Common myeloid progenitor, CD34-positive (primary cell): ENCODE results near the gene POU4F1.
A peak's percentile ranks its signal among the peaks of the same experiment; 100 is the strongest.

ENCODE experiments used
- CTCF ChIA-PET: fragments of 350-600 bp; sonication (Branson Sonifier 250); formaldehyde crosslinking; loops from one replicate; lab custom pipeline; 2021; ENCODE audit warnings: antibody characterized with exemption; lab: Charles Lee
- POLR2A ChIA-PET: fragments of 350-600 bp; sonication (Branson Sonifier 250); formaldehyde crosslinking; loops from one replicate; lab custom pipeline; 2021; ENCODE audit warnings: antibody characterized with exemption; lab: Charles Lee
- DNase-seq, 3 donors: peaks; one replicate each; pipeline versions ENCODE4 v3.0.0 to v3.0.0-alpha.2; 2013
- H3K27ac ChIP-seq, 2 experiments: 1 replicate in 1 of 2; 2 replicates in 1 of 2; pipeline ENCODE4 v1.7.0; 2013; ENCODE audit warnings: inconsistent platforms in 2 of 2, low read length in 2 of 2, mild to moderate bottlenecking in 2 of 2, low read depth in 1 of 2, moderate library complexity in 1 of 2; ENCODE audit not compliant: severe bottlenecking in 2 of 2, insufficient read depth in 1 of 2, poor library complexity in 1 of 2
- H3K27me3 ChIP-seq, 5 experiments: replicated peaks in 2 of 5; 1 replicate in 3 of 5; 2 replicates in 2 of 5; pipeline versions ENCODE4 v1.6.1 to v1.7.0; 2013; ENCODE audit warnings: low read length in 4 of 5, mild to moderate bottlenecking in 2 of 5, moderate library complexity in 2 of 5, inconsistent platforms in 1 of 5; ENCODE audit not compliant: insufficient read depth in 5 of 5, control insufficient read depth in 4 of 5
- H3K36me3 ChIP-seq, 4 experiments: 1 replicate in 2 of 4; 2 replicates in 2 of 4; pipeline versions ENCODE4 v1.6.1 to v1.7.0; 2013; ENCODE audit warnings: low read length in 3 of 4, control low read depth in 1 of 4, mild to moderate bottlenecking in 1 of 4; ENCODE audit not compliant: control insufficient read depth in 4 of 4, insufficient read depth in 4 of 4
- H3K4me1 ChIP-seq, 4 experiments: 1 replicate in 3 of 4; 2 replicates in 1 of 4; pipeline versions ENCODE4 v1.6.1 to v1.7.1; 2013; ENCODE audit warnings: low read length in 3 of 4, mild to moderate bottlenecking in 3 of 4, control low read depth in 1 of 4, inconsistent platforms in 1 of 4, moderate library complexity in 1 of 4; ENCODE audit not compliant: control insufficient read depth in 4 of 4, insufficient read depth in 4 of 4; ENCODE audit errors: control extremely low read depth in 1 of 4
- H3K4me3 ChIP-seq, 7 experiments: 1 replicate in 4 of 7; 2 replicates in 3 of 7; pipeline versions ENCODE4 v1.5.1 to v1.7.0; 2013; ENCODE audit warnings: mild to moderate bottlenecking in 7 of 7, low read length in 6 of 7, moderate library complexity in 6 of 7, inconsistent platforms in 2 of 7, low read depth in 2 of 7, control low read depth in 1 of 7; ENCODE audit not compliant: insufficient read depth in 4 of 7, control insufficient read depth in 1 of 7; ENCODE audit errors: extremely low read depth in 1 of 7
- H3K9me3 ChIP-seq, 5 experiments: 1 replicate in 4 of 5; 2 replicates in 1 of 5; pipeline versions ENCODE4 v1.6.1 to v1.7.1; 2013; ENCODE audit warnings: low read length in 4 of 5, mild to moderate bottlenecking in 2 of 5, inconsistent platforms in 1 of 5, low read depth in 1 of 5, moderate library complexity in 1 of 5; ENCODE audit not compliant: control insufficient read depth in 4 of 5, insufficient read depth in 2 of 5; ENCODE audit errors: control extremely low read depth in 1 of 5
- WGBS: methylation state at CpG from one replicate; pipeline ENCODE4 v1.1.5; 2013; ENCODE audit not compliant: insufficient coverage; 5-methylcytosine and 5-hydroxymethylcytosine counted together

The POU4F1 gene

GRCh38 chr13:78618411-78618810 is 15.1 kb upstream of the POU4F1 start:
- Histone ChIP-seq H3K27ac (no peak overlapping the region), H3K4me1 (no peaks in the 10 kb centered on the region), H3K36me3 (peaks cover 8 to 38% (median 19%) of the 10 kb centered on the region in 4 experiments), H3K27me3 (peaks cover 0 to 3% (median 0%) of the 10 kb centered on the region in 5 experiments), H3K9me3 (no peaks in the 10 kb centered on the region), H3K4me3 (no peak overlapping the region)
- POLR2A ChIA-PET: no interaction called here
- no CpG with 5 or more reads among the region's 1 CpG for WGBS
- CTCF ChIA-PET: no interaction called here
- DNase-seq: no peak

GRCh38 chr13:78611040-78611439 is 7.7 kb upstream of the POU4F1 start:
- no peak overlapping the region for H3K4me3 ChIP-seq
- peaks cover 4 to 69% (median 36%) of the 10 kb centered on the region in 5 experiments for H3K27me3 ChIP-seq
- POLR2A ChIA-PET: no interaction called here
- peaks cover 0 to 25% (median 20%) of the 10 kb centered on the region in 4 experiments for H3K4me1 ChIP-seq
- peaks cover 0 to 9% (median 7%) of the 10 kb centered on the region in 4 experiments for H3K36me3 ChIP-seq
- DNase-seq: peak in 1 of 3 donors; percentile 10
- 17% methylated on average over 1 of the region's 3 CpGs for WGBS
- no peak overlapping the region for H3K27ac ChIP-seq
- CTCF ChIA-PET: interaction anchor here (1.0 kb wide), 1 partner anchor 18 kb away, joined by 3 read pairs; no protein-coding TSS in a partner anchor
- H3K9me3 ChIP-seq: no peaks in the 10 kb centered on the region

- Histone ChIP-seq H3K27ac (no peak overlapping the region), H3K4me3 (no peak overlapping the region), H3K4me1 (peaks cover 0 to 28% (median 20%) of the 10 kb centered on the region in 4 experiments), H3K9me3 (no peaks in the 10 kb centered on the region), H3K27me3 (peaks cover 4 to 75% (median 42%) of the 10 kb centered on the region in 5 experiments), H3K36me3 (peaks cover 0 to 4% (median 2%) of the 10 kb centered on the region in 4 experiments)
- POLR2A ChIA-PET: no interaction called here
- DNase-seq: peak in 1 of 3 donors; percentile 13
- WGBS: 61% methylated on average over 2 of the region's 4 CpGs
- CTCF ChIA-PET: no interaction called here
These were observed 7.1 kb upstream of the POU4F1 start for GRCh38 chr13:78610381-78610883.

GRCh38 chr13:78609464-78610205 is 6.3 kb upstream of the POU4F1 start:
- no peak overlapping the region for H3K27ac ChIP-seq
- H3K4me1 ChIP-seq: peaks cover 0 to 31% (median 21%) of the 10 kb centered on the region in 4 experiments
- 14% methylated on average over 30 of the region's 33 CpGs for WGBS
- CTCF ChIA-PET: interaction anchor here (0.9 kb wide), 1 partner anchor 9 kb away, joined by 3 read pairs; no protein-coding TSS in a partner anchor
- POLR2A ChIA-PET: no interaction called here
- peaks cover 0 to 4% (median 0%) of the 10 kb centered on the region in 4 experiments for H3K36me3 ChIP-seq
- peak overlapping the region in 4 of 7 experiments; percentile 44 to 67 (median 54) for H3K4me3 ChIP-seq
- peaks cover 11 to 83% (median 50%) of the 10 kb centered on the region in 5 experiments for H3K27me3 ChIP-seq
- no peaks in the 10 kb centered on the region for H3K9me3 ChIP-seq
- DNase-seq: peak in 1 of 3 donors; percentile 30

GRCh38 chr13:78608688-78609463 is 5.5 kb upstream of the POU4F1 start:
- no peaks in the 10 kb centered on the region for H3K9me3 ChIP-seq
- H3K4me3 ChIP-seq: peak overlapping the region in 5 of 7 experiments; percentile 25 to 67 (median 53)
- no peak overlapping the region for H3K27ac ChIP-seq
- H3K4me1 ChIP-seq: peaks cover 0 to 32% (median 22%) of the 10 kb centered on the region in 4 experiments
- 3% methylated on average over 50 of the region's 54 CpGs for WGBS
- peak in 2 of 3 donors; percentile 28 to 32 for DNase-seq
- H3K27me3 ChIP-seq: peaks cover 14 to 90% (median 57%) of the 10 kb centered on the region in 5 experiments
- H3K36me3 ChIP-seq: no peaks in the 10 kb centered on the region
- CTCF ChIA-PET: interaction anchor here (0.9 kb wide), 1 partner anchor 9 kb away, joined by 3 read pairs; no protein-coding TSS in a partner anchor
- POLR2A ChIA-PET: no interaction called here

GRCh38 chr13:78608252-78608687 is 4.9 kb upstream of the POU4F1 start:
- Histone ChIP-seq H3K36me3 (no peaks in the 10 kb centered on the region), H3K4me3 (peak overlapping the region in 3 of 7 experiments; percentile 19 to 44 (median 29)), H3K27me3 (peaks cover 17 to 94% (median 61%) of the 10 kb centered on the region in 5 experiments), H3K4me1 (peaks cover 0 to 38% (median 28%) of the 10 kb centered on the region in 4 experiments), H3K27ac (no peak overlapping the region), H3K9me3 (no peaks in the 10 kb centered on the region)
- 8% methylated on average over 14 of the region's 15 CpGs for WGBS
- DNase-seq: peak in 1 of 3 donors; percentile 19
- CTCF ChIA-PET: interaction anchor here (0.9 kb wide), 1 partner anchor 19 kb away, joined by 3 read pairs; no protein-coding TSS in a partner anchor
- POLR2A ChIA-PET: interaction anchor here (0.6 kb wide), 1 partner anchor 280 kb away, joined by 3 read pairs; no protein-coding TSS in a partner anchor
